GM21576 (cell line): ENCODE data around the gene RPLP2.

Experiments used
- ATAC-seq: cut with Tn5 transposase; IDR thresholded peaks from one replicate; pipeline ENCODE4 v1.9.1; 2021; ENCODE audit warnings: mild to moderate bottlenecking, moderate library complexity; ENCODE audit not compliant: unreplicated experiment

RPLP2 gene

GRCh38 chr11:862081-862661 lies 52.4 kb downstream of the RPLP2 start:
- ATAC-seq: no peak
